Measurements from ENCODE around the gene TMEFF2. TPM values are rescaled to one million over a fixed set of nuclear protein-coding genes. Genes with fewer than 3 reads are reported as not detected.
A peak's percentile ranks its signal among the peaks of the same experiment; 100 is the strongest.

The TMEFF2 gene
- total RNA-seq, 1 donor from 2014 or later: 0.41 TPM

DNA sequence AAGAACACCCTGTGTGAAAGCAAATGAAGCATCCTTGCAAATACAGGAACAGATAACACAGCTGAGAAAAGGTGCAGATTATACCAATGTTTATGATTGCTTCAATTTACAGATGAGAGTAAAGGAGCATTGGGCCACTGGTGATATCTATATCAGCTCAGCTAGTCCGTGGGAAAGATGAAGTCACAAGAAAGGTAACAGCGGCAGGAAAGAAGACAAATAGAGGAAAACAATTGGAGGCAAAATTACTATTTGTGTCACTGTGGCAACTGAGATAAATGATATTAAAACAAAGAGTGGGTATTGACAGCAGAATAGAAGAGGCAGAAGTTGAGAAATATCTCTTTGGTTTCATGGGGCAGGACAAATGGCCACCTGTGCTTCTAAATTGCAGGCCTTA lies 226.6 kb downstream of the TMEFF2 start:
- TF ChIP-seq EZH2 (IDR thresholded peaks at IDR 0.05; ENCODE audit: insufficient read depth, low read length) (no peak), CTCF (IDR thresholded peaks at IDR 0.05; ENCODE audit: insufficient read depth, low read depth, low read length) (no peak)
- no peak overlapping the region for H3K27ac Mint-ChIP-seq (ENCODE audit: unreplicated experiment)

DNA sequence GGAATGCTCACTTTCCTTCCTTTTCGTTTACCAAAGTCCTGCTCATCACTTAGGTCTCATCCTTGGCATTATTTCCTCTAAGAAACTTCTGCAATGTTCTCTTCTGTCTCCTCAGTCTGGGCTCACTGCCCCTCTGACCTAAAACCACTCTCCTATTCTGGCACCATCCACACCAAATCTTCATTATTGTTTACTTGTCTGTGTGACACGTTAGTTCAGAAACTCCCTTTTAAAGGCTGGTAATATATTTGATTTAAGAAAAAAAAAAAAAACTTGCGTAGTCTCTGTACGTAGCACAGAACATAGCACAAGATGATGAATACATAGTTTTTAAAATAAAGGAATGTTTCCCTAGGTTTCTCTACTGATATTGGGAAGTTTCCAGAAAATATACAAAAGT lies 229.0 kb downstream of the TMEFF2 start:
- Histone ChIP-seq H3K27ac (ENCODE audit: low read depth, low read length) (no peak overlapping the region), H3K79me2 (ENCODE audit: insufficient read depth, low read length) (no peaks in the 10 kb centered on the region), H3K9me3 (ENCODE audit: insufficient read depth, low read depth, low read length) (no peaks in the 10 kb centered on the region), H3K36me3 (ENCODE audit: insufficient read depth, low read length) (no peaks in the 10 kb centered on the region), H4K20me1 (ENCODE audit: insufficient read depth, low read length) (no peaks in the 10 kb centered on the region), H3K4me2 (ENCODE audit: low read length) (no peak overlapping the region), H3K9ac (ENCODE audit: low read length) (no peak overlapping the region), H3K27me3 (ENCODE audit: insufficient read depth, low read length) (no peaks in the 10 kb centered on the region), H3K4me3 (ENCODE audit: insufficient read depth, low read depth, low read length) (no peak overlapping the region), H3K4me1 (ENCODE audit: insufficient read depth, low read length) (no peaks in the 10 kb centered on the region), H2AFZ (ENCODE audit: low read depth, low read length) (no peak overlapping the region)
- Mint-ChIP-seq H3K9me3 (ENCODE audit: unreplicated experiment) (no peaks in the 10 kb centered on the region), H3K36me3 (ENCODE audit: low read depth, unreplicated experiment) (no peaks in the 10 kb centered on the region), H3K4me3 (ENCODE audit: unreplicated experiment) (no peak overlapping the region), H3K4me1 (ENCODE audit: low read depth, unreplicated experiment) (peaks cover 2% of the 10 kb centered on the region), H3K27me3 (ENCODE audit: low read depth, unreplicated experiment) (no peaks in the 10 kb centered on the region), H3K27ac (ENCODE audit: unreplicated experiment) (no peak overlapping the region)
- DNase-seq (ENCODE audit: low read depth) (no peak), FAIRE-seq (no peak)
- TF ChIP-seq CTCF (IDR thresholded peaks at IDR 0.05; ENCODE audit: insufficient read depth, low read depth, low read length): no peak
- no peak for TF ChIP-seq EZH2 (IDR thresholded peaks at IDR 0.05; ENCODE audit: insufficient read depth, low read length)

More for the DNA sequence above, 226.6 kb downstream of the TMEFF2 start:
- peaks cover 2% of the 10 kb centered on the region for H3K4me1 Mint-ChIP-seq (ENCODE audit: low read depth, unreplicated experiment)
- Histone ChIP-seq H3K9ac (ENCODE audit: low read length) (no peak overlapping the region), H3K9me3 (ENCODE audit: insufficient read depth, low read depth, low read length) (no peaks in the 10 kb centered on the region), H3K27me3 (ENCODE audit: insufficient read depth, low read length) (no peaks in the 10 kb centered on the region), H2AFZ (ENCODE audit: low read depth, low read length) (no peak overlapping the region), H3K4me2 (ENCODE audit: low read length) (no peak overlapping the region), H4K20me1 (ENCODE audit: insufficient read depth, low read length) (no peaks in the 10 kb centered on the region), H3K4me1 (ENCODE audit: insufficient read depth, low read length) (no peaks in the 10 kb centered on the region), H3K27ac (ENCODE audit: low read depth, low read length) (no peak overlapping the region), H3K79me2 (ENCODE audit: insufficient read depth, low read length) (no peaks in the 10 kb centered on the region), H3K4me3 (ENCODE audit: insufficient read depth, low read depth, low read length) (no peak overlapping the region), H3K36me3 (ENCODE audit: insufficient read depth, low read length) (no peaks in the 10 kb centered on the region)
- no peak for DNase-seq (ENCODE audit: low read depth)
- no peaks in the 10 kb centered on the region for H3K9me3 Mint-ChIP-seq (ENCODE audit: unreplicated experiment)
- no peak overlapping the region for H3K4me3 Mint-ChIP-seq (ENCODE audit: unreplicated experiment)
- no peak for FAIRE-seq
- no peaks in the 10 kb centered on the region for H3K36me3 Mint-ChIP-seq (ENCODE audit: low read depth, unreplicated experiment)
- H3K27me3 Mint-ChIP-seq (ENCODE audit: low read depth, unreplicated experiment): no peaks in the 10 kb centered on the region

- H3K4me1 ChIP-seq (ENCODE audit: insufficient read depth, low read length): no peaks in the 10 kb centered on the region
- H3K4me3 ChIP-seq (ENCODE audit: insufficient read depth, low read depth, low read length): no peak overlapping the region
- TF ChIP-seq EZH2 (IDR thresholded peaks at IDR 0.05; ENCODE audit: insufficient read depth, low read length) (no peak), CTCF (IDR thresholded peaks at IDR 0.05; ENCODE audit: insufficient read depth, low read depth, low read length) (no peak)
- no peaks in the 10 kb centered on the region for H4K20me1 ChIP-seq (ENCODE audit: insufficient read depth, low read length)
- no peaks in the 10 kb centered on the region for H3K27me3 ChIP-seq (ENCODE audit: insufficient read depth, low read length)
- Mint-ChIP-seq H3K36me3 (ENCODE audit: low read depth, unreplicated experiment) (no peaks in the 10 kb centered on the region), H3K27me3 (ENCODE audit: low read depth, unreplicated experiment) (no peaks in the 10 kb centered on the region), H3K27ac (ENCODE audit: unreplicated experiment) (no peak overlapping the region), H3K9me3 (ENCODE audit: unreplicated experiment) (no peaks in the 10 kb centered on the region), H3K4me3 (ENCODE audit: unreplicated experiment) (no peak overlapping the region), H3K4me1 (ENCODE audit: low read depth, unreplicated experiment) (peaks cover 6% of the 10 kb centered on the region)
- no peaks in the 10 kb centered on the region for H3K79me2 ChIP-seq (ENCODE audit: insufficient read depth, low read length)
- no peaks in the 10 kb centered on the region for H3K9me3 ChIP-seq (ENCODE audit: insufficient read depth, low read depth, low read length)
- no peaks in the 10 kb centered on the region for H3K36me3 ChIP-seq (ENCODE audit: insufficient read depth, low read length)
- H3K9ac ChIP-seq (ENCODE audit: low read length): no peak overlapping the region
- FAIRE-seq (no peak), DNase-seq (ENCODE audit: low read depth) (peak; percentile 49)
- H2AFZ ChIP-seq (ENCODE audit: low read depth, low read length): no peak overlapping the region
- H3K27ac ChIP-seq (ENCODE audit: low read depth, low read length): no peak overlapping the region
- H3K4me2 ChIP-seq (ENCODE audit: low read length): no peak overlapping the region
These were observed 233.2 kb downstream of the TMEFF2 start for GRCh38 chr2:191961556-191961955.
